Activated CD4-positive, alpha-beta memory T cell treated with anti-CD3 and anti-CD28 coated beads for 36 hours (primary cell): ENCODE measurements around the gene GDF2. TPM values are rescaled to one million over a fixed set of nuclear protein-coding genes. Genes with fewer than 3 reads are reported as not detected.
A peak's percentile ranks its signal among the peaks of the same experiment; 100 is the strongest.

Source experiments
- CTCF ChIA-PET: fragments of 350-600 bp; sonication (Branson Sonifier 250); formaldehyde crosslinking; loops from one replicate; lab custom pipeline; 2021; ENCODE audit warnings: antibody characterized with exemption, inconsistent platforms; lab: Charles Lee
- POLR2A ChIA-PET: fragments of 350-600 bp; sonication (Branson Sonifier 250); formaldehyde crosslinking; loops from one replicate; lab custom pipeline; 2021; ENCODE audit warnings: antibody characterized with exemption; lab: Charles Lee
- DNase-seq: peaks from one replicate; pipeline ENCODE4 v3.0.0-alpha.2; 2020
- H3K27ac Mint-ChIP-seq: one replicate; pipeline ENCODE4 v1.8.0; 2021; ENCODE audit warnings: mixed read lengths
- H3K27me3 Mint-ChIP-seq: one replicate; pipeline ENCODE4 v1.8.0; 2021; ENCODE audit warnings: mixed read lengths
- H3K36me3 Mint-ChIP-seq: one replicate; pipeline ENCODE4 v1.8.0; 2021; ENCODE audit warnings: mixed read lengths
- H3K4me1 Mint-ChIP-seq: one replicate; pipeline ENCODE4 v1.8.0; 2021; ENCODE audit warnings: low read depth, mixed read lengths
- H3K4me3 Mint-ChIP-seq: one replicate; pipeline ENCODE4 v1.8.0; 2021; ENCODE audit warnings: mild to moderate bottlenecking, mixed read lengths
- H3K9me3 Mint-ChIP-seq: one replicate; pipeline ENCODE4 v1.8.0; 2021; ENCODE audit warnings: mixed read lengths
- intact Hi-C: fragments of 100-400 bp; cut with micrococcal nuclease; formaldehyde crosslinking; loops from one replicate; pipeline ENCODE4 v1.15.1; 2023
- total RNA-seq, 2 experiments: library from RNA; stranded (reverse); gene quantifications; one replicate each; pipeline ENCODE4 v1.2.3, GENCODE V29; 2021

The GDF2 gene
- total RNA-seq, 2 experiments from 2014 or later = not detected

GRCh38 chr10:47316131-47316530 is 6.1 kb upstream of the GDF2 start:
- intact Hi-C loops = no loop called here
- Mint-ChIP-seq H3K4me3 (no peak overlapping the region), H3K4me1 (peaks cover 12% of the 10 kb centered on the region), H3K9me3 (no peaks in the 10 kb centered on the region), H3K27me3 (peaks cover 4% of the 10 kb centered on the region), H3K27ac (no peak overlapping the region), H3K36me3 (no peaks in the 10 kb centered on the region)
- POLR2A ChIA-PET = no interaction called here
- DNase-seq = no peak
- CTCF ChIA-PET = interaction anchor here (1.1 to 9.8 kb wide), 2 partner anchors 268 to 292 kb away, joined by 3 to 369 read pairs; no protein-coding TSS in a partner anchor

GRCh38 chr10:47317251-47317650 is 5.0 kb upstream of the GDF2 start:
- no peak for DNase-seq
- no peaks in the 10 kb centered on the region for H3K36me3 Mint-ChIP-seq
- no peak overlapping the region for H3K27ac Mint-ChIP-seq
- intact Hi-C loops = no loop called here
- ChIA-PET POLR2A (no interaction called here), CTCF (no interaction called here)
- H3K4me1 Mint-ChIP-seq = peaks cover under 1% of the 10 kb centered on the region
- peaks cover 6% of the 10 kb centered on the region for H3K27me3 Mint-ChIP-seq
- H3K9me3 Mint-ChIP-seq = no peaks in the 10 kb centered on the region
- H3K4me3 Mint-ChIP-seq = no peak overlapping the region

GRCh38 chr10:47318706-47319105 is 3.5 kb upstream of the GDF2 start:
- intact Hi-C loops = no loop called here
- Mint-ChIP-seq H3K36me3 (no peaks in the 10 kb centered on the region), H3K4me3 (no peak overlapping the region), H3K4me1 (no peaks in the 10 kb centered on the region), H3K27me3 (peaks cover 8% of the 10 kb centered on the region), H3K27ac (no peak overlapping the region), H3K9me3 (no peaks in the 10 kb centered on the region)
- no peak for DNase-seq
- ChIA-PET POLR2A (no interaction called here), CTCF (interaction anchor here (0.7 to 1.8 kb wide), 2 partner anchors 29 to 271 kb away, joined by 4 to 5 read pairs; partner anchors contain the start of gene RBP3)

- Mint-ChIP-seq H3K36me3 (no peaks in the 10 kb centered on the region), H3K4me1 (no peaks in the 10 kb centered on the region), H3K4me3 (no peak overlapping the region), H3K27me3 (peaks cover 10% of the 10 kb centered on the region), H3K9me3 (no peaks in the 10 kb centered on the region), H3K27ac (no peak overlapping the region)
- intact Hi-C loops = no loop called here
- ChIA-PET POLR2A (no interaction called here), CTCF (no interaction called here)
- DNase-seq = no peak
Observed at GRCh38 chr10:47319784-47320183, 2.5 kb upstream of the GDF2 start.

GRCh38 chr10:47320812-47321211 is 1.4 kb upstream of the GDF2 start:
- Mint-ChIP-seq H3K27me3 (peaks cover 10% of the 10 kb centered on the region), H3K36me3 (no peaks in the 10 kb centered on the region), H3K27ac (no peak overlapping the region), H3K4me1 (no peaks in the 10 kb centered on the region), H3K4me3 (no peak overlapping the region), H3K9me3 (no peaks in the 10 kb centered on the region)
- ChIA-PET POLR2A (no interaction called here), CTCF (interaction anchor here (2.4 kb wide), 1 partner anchor 273 kb away, joined by 5 read pairs; no protein-coding TSS in a partner anchor)
- no peak for DNase-seq
- intact Hi-C loops = no loop called here

DNA sequence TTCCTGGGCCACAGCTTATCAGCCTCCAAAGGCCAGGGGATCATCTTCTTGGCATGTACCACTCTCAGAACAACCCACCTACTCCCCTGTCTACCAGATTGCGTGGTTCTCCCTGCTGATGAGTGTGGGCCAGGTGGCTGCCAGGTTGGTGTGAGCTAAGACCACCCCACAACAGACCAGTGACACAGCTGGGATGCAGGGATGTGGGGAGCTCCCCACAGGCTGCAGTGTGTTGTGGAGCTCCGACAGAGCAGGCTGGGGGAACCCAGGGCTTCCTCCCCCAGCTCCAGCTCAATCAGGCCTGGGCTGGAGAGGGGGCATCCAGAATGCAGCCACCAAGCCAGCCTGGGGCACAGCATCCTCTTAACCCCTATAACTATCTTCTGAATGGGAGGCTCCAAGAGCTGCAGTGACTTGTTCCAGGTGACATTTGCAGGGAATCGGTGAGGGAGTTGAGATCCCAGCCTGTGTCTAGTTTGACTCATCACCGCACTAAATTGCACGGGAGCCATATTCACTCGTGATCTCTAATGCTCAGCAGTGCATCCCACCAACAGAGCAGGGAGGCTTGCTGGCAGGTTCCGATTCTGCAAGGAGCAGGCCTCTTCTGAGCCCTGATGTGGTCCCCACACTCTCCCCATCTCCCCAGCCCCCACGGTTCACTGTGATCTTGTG is 596 bp upstream of the GDF2 start:
- no peaks in the 10 kb centered on the region for H3K9me3 Mint-ChIP-seq
- POLR2A ChIA-PET = no interaction called here
- H3K36me3 Mint-ChIP-seq = no peaks in the 10 kb centered on the region
- CTCF ChIA-PET = interaction anchor here (2.4 kb wide), 1 partner anchor 274 kb away, joined by 5 read pairs; no protein-coding TSS in a partner anchor
- DNase-seq = peak; percentile 3
- H3K27ac Mint-ChIP-seq = no peak overlapping the region
- H3K4me3 Mint-ChIP-seq = no peak overlapping the region
- peaks cover 10% of the 10 kb centered on the region for H3K27me3 Mint-ChIP-seq
- intact Hi-C loops = no loop called here
- H3K4me1 Mint-ChIP-seq = no peaks in the 10 kb centered on the region

DNA sequence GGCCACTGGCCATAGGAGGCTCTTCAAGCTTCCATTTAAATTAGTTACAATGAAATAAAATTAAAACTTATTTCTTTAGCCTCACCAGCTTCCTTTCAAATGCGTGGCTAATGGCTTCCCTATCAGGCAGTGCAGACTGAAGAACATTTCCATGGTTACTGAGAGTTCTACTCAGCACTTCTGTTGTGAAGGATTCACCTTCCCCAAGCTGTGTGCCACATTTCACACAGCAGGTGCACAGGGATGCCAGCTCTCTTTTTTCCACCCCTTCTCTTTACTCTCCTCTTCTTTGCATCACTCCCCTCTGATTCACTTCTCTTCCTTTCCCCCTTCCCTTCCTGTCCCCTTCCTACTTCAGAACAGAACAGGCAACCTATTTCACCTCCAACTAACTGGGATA is 833 bp downstream of the GDF2 start:
- Mint-ChIP-seq H3K27ac (no peak overlapping the region), H3K9me3 (no peaks in the 10 kb centered on the region), H3K4me1 (no peaks in the 10 kb centered on the region), H3K4me3 (no peak overlapping the region), H3K36me3 (no peaks in the 10 kb centered on the region), H3K27me3 (peaks cover 10% of the 10 kb centered on the region)
- no peak for DNase-seq
- ChIA-PET CTCF (interaction anchor here (1.1 to 2.4 kb wide), 2 partner anchors 18 to 276 kb away, joined by 4 to 5 read pairs; no protein-coding TSS in a partner anchor), POLR2A (interaction anchor here (0.5 kb wide), 1 partner anchor 98 kb away, joined by 3 read pairs; no protein-coding TSS in a partner anchor)
- intact Hi-C loops = no loop called here

DNA sequence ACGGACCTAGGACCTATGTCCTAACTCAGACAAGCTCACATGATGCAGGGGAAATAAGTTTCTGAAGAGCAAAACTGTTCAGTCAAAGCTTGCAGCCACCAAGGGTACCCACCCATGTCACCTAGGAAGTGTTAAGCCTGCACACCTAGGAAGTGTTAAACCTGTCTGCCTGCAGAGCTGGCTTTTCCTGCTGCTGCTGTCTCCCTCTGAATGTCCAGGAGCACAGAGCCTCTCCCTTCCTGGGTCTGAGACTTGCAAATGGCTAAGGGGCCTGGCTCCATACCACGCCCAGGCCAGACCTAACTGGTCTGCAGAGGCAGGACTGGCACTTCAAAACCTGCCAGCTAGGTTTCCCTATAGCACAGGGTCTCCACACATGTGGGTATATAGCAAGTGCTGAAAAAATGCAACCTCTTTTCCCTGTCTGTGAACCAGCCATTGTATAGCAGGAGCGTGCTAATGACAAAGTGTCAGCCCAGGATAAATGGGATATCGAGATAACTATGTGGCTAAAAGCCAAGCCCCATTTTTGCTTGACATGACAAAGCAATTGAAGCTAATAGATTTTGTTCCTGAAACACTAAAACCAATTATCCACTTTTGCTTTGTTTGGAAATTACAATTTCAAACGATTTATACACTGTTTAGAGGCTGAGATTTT is 1.5 kb downstream of the GDF2 start:
- H3K36me3 Mint-ChIP-seq = no peaks in the 10 kb centered on the region
- ChIA-PET POLR2A (no interaction called here), CTCF (interaction anchor here (0.6 to 1.1 kb wide), 3 partner anchors 17 to 331 kb away, joined by 3 to 4 read pairs (median 4); no protein-coding TSS in a partner anchor)
- H3K27ac Mint-ChIP-seq = no peak overlapping the region
- H3K9me3 Mint-ChIP-seq = no peaks in the 10 kb centered on the region
- H3K4me1 Mint-ChIP-seq = no peaks in the 10 kb centered on the region
- DNase-seq = peak; percentile 3
- H3K27me3 Mint-ChIP-seq = peaks cover 8% of the 10 kb centered on the region
- H3K4me3 Mint-ChIP-seq = no peak overlapping the region
- intact Hi-C loops = no loop called here

GRCh38 chr10:47325303-47326291 is 3.3 kb downstream of the GDF2 start:
- Mint-ChIP-seq H3K4me3 (no peak overlapping the region), H3K9me3 (no peaks in the 10 kb centered on the region), H3K27ac (no peak overlapping the region), H3K36me3 (no peaks in the 10 kb centered on the region), H3K27me3 (peaks cover 8% of the 10 kb centered on the region), H3K4me1 (no peaks in the 10 kb centered on the region)
- ChIA-PET POLR2A (no interaction called here), CTCF (no interaction called here)
- peak; percentile 1 for DNase-seq
- intact Hi-C loops = no loop called here

DNA sequence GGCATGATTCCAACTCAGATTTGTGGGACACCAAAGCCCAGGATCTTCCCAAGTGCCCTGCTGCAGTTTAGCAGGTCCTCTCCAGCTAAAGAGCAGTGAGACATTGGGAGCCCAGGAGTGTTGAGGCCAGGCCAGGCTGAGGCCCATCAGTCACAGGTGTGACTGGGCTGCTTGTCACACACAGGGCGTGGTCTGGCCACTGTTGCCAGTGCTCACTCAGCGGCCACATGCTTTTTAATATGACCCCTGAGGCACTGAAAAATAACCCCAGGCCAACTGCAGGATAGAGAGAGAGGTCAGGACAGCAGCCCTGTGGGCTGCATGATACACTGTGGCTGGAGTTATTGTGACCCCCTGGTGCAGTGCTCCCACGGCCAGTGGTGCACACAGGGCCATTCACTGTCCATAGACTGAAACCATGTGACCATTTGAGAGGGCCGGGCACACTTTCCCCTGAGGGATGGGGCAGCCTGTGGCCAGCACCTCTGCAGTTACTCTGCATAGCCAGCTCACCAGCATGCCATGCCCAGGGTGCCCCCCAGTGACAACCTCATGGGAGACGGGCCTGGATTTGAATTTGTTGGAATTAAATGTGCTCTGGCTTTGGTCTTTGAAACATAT is 4.2 kb downstream of the GDF2 start:
- H3K9me3 Mint-ChIP-seq = no peaks in the 10 kb centered on the region
- H3K27me3 Mint-ChIP-seq = peaks cover 4% of the 10 kb centered on the region
- no peak for DNase-seq
- no peaks in the 10 kb centered on the region for H3K36me3 Mint-ChIP-seq
- ChIA-PET CTCF (no interaction called here), POLR2A (no interaction called here)
- H3K4me1 Mint-ChIP-seq = no peaks in the 10 kb centered on the region
- H3K27ac Mint-ChIP-seq = no peak overlapping the region
- no peak overlapping the region for H3K4me3 Mint-ChIP-seq
- intact Hi-C loops = no loop called here

DNA sequence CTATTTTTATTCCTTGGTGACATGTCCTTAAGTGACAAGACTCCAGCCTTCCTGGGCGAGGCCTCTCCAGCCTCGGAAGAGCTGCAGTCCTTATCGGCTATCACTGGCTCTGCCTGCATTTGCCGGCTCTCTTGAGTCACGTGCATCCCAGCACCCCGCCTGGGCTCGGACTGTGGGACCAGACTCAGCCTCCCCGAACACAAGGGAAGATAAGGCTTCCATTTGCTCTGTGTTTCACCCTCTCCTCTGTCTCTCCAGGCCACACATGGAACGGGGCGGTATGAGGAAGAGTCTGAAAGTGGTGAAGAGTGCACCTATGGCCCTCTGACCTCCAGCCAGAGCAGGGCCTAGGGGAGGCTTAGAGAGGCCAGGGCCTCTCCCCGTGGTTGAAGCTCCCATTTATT is 4.7 kb downstream of the GDF2 start:
- Mint-ChIP-seq H3K9me3 (no peaks in the 10 kb centered on the region), H3K27ac (no peak overlapping the region), H3K4me1 (no peaks in the 10 kb centered on the region), H3K27me3 (peaks cover 4% of the 10 kb centered on the region), H3K36me3 (no peaks in the 10 kb centered on the region), H3K4me3 (no peak overlapping the region)
- ChIA-PET CTCF (no interaction called here), POLR2A (no interaction called here)
- intact Hi-C loops = no loop called here
- no peak for DNase-seq
